IMR-90 (cell line): ENCODE data around the gene FAM168A. TPM values are rescaled to one million over a fixed set of nuclear protein-coding genes. Genes with fewer than 3 reads are reported as not detected.

Experiments used
- ATAC-seq: fragments of 200-7000 bp; cut with Tn5 transposase; 2 replicates; pipeline ENCODE4 v1.9.1; 2020; ENCODE audit warnings: low read depth, mild to moderate bottlenecking, moderate library complexity
- BruUV-seq: library from RNA; stranded (reverse); fragments of 400-500 nt; replicated peaks from 2 replicates; lab custom pipeline; 2021; lab: Mats Ljungman, UMichigan
- CTCF ChIA-PET: fragments of 300-600 bp; formaldehyde crosslinking; extraction: SDS; loops from one replicate; lab custom pipeline; 2021; ENCODE audit warnings: antibody characterized with exemption; lab: Yijun Ruan, JAX
- POLR2A ChIA-PET: fragments of 300-600 bp; sonication (Branson Sonifier 250); formaldehyde crosslinking; loops from one replicate; lab custom pipeline; 2022; ENCODE audit warnings: antibody characterized with exemption; ENCODE audit not compliant: unreplicated experiment; lab: Charles Lee
- DNase-seq: peaks from one replicate; pipeline ENCODE4 v3.0.0; 2013
- H2AFZ ChIP-seq: replicated peaks from 2 replicates; pipeline ENCODE3; 2013; ENCODE audit warnings: low read length, mild to moderate bottlenecking; ENCODE audit not compliant: poor library complexity
- H2AK5ac ChIP-seq: 2 replicates; pipeline ENCODE4 v1.6.1; 2013; ENCODE audit warnings: low read depth, low read length, inconsistent platforms
- H2AK9ac ChIP-seq: replicated peaks from 2 replicates; pipeline ENCODE3; 2013; ENCODE audit warnings: mild to moderate bottlenecking, low read depth, low read length, moderate library complexity; ENCODE audit not compliant: poor library complexity
- H2BK120ac ChIP-seq: 2 replicates; pipeline ENCODE4 v1.6.1; 2013; ENCODE audit warnings: low read depth, low read length, inconsistent platforms
- H2BK15ac ChIP-seq: 3 replicates; pipeline ENCODE4 v1.6.1; 2013; ENCODE audit warnings: low read depth, low read length, inconsistent platforms
- H2BK20ac ChIP-seq: 2 replicates; pipeline ENCODE4 v1.6.1; 2013; ENCODE audit warnings: low read depth, mild to moderate bottlenecking, inconsistent platforms, low read length, moderate library complexity
- H2BK5ac ChIP-seq: 2 replicates; pipeline ENCODE4 v1.6.1; 2013; ENCODE audit warnings: mild to moderate bottlenecking, low read depth, low read length, inconsistent platforms; ENCODE audit not compliant: poor library complexity, severe bottlenecking
- H3K14ac ChIP-seq: replicated peaks from 2 replicates; pipeline ENCODE4 v1.6.1; 2013; ENCODE audit warnings: low read depth, low read length, inconsistent platforms
- H3K18ac ChIP-seq: 2 replicates; pipeline ENCODE4 v1.6.1; 2013; ENCODE audit warnings: low read depth, low read length, control low read depth
- H3K23ac ChIP-seq: 2 replicates; pipeline ENCODE4 v1.6.1; 2013; ENCODE audit warnings: low read depth, low read length, inconsistent platforms
- H3K27ac ChIP-seq: 2 replicates; pipeline ENCODE4 v1.5.1; 2013; ENCODE audit warnings: mild to moderate bottlenecking, control low read depth, low read length; ENCODE audit not compliant: insufficient read depth
- H3K27me3 ChIP-seq: 2 replicates; pipeline ENCODE4 v1.6.1; 2013; ENCODE audit warnings: low read length; ENCODE audit not compliant: control insufficient read depth, insufficient read depth
- H3K36me3 ChIP-seq: 2 replicates; pipeline ENCODE4 v1.6.1; 2013; ENCODE audit warnings: low read length, mixed read lengths; ENCODE audit not compliant: control insufficient read depth, insufficient read depth
- H3K4ac ChIP-seq: 2 replicates; pipeline ENCODE4 v1.6.1; 2013; ENCODE audit warnings: low read depth, low read length, inconsistent platforms
- H3K4me1 ChIP-seq: 2 replicates; pipeline ENCODE4 v1.6.1; 2013; ENCODE audit warnings: low read length, mixed read lengths; ENCODE audit not compliant: control insufficient read depth, insufficient read depth
- H3K4me2 ChIP-seq: 2 replicates; pipeline ENCODE4 v1.6.1; 2013; ENCODE audit warnings: low read depth, mild to moderate bottlenecking, control low read depth, low read length, moderate library complexity
- H3K4me3 ChIP-seq: 2 replicates; pipeline ENCODE4 v1.5.1; 2013; ENCODE audit warnings: low read depth, mild to moderate bottlenecking, control low read depth, low read length, moderate library complexity; ENCODE audit not compliant: insufficient read depth
- H3K56ac ChIP-seq: 2 replicates; pipeline ENCODE4 v1.6.1; 2013; ENCODE audit warnings: low read length, inconsistent platforms; ENCODE audit not compliant: insufficient read depth; ENCODE audit errors: extremely low read depth
- H3K79me1 ChIP-seq, 2 experiments: 2 replicates each; pipeline ENCODE4 v1.6.1; 2013; ENCODE audit warnings: low read length in 2 of 2, inconsistent platforms in 1 of 2, low read depth in 1 of 2
- H3K9ac ChIP-seq: 2 replicates; pipeline ENCODE4 v1.6.1; 2013; ENCODE audit warnings: low read depth, low read length, control low read depth
- H3K9me1 ChIP-seq: 2 replicates; pipeline ENCODE4 v1.6.1; 2013; ENCODE audit warnings: low read length, inconsistent platforms; ENCODE audit not compliant: insufficient read depth
- H3K9me3 ChIP-seq: 2 replicates; pipeline ENCODE4 v1.6.1; 2013; ENCODE audit warnings: low read length; ENCODE audit not compliant: control insufficient read depth, insufficient read depth
- H4K20me1 ChIP-seq: 2 replicates; pipeline ENCODE4 v1.6.1; 2013; ENCODE audit warnings: low read length, inconsistent platforms; ENCODE audit not compliant: insufficient read depth
- H4K5ac ChIP-seq: 2 replicates; pipeline ENCODE4 v1.6.1; 2013; ENCODE audit warnings: mild to moderate bottlenecking, low read depth, low read length, control low read depth
- H4K8ac ChIP-seq, 2 experiments: 2 replicates each; pipeline ENCODE4 v1.6.1; 2013; ENCODE audit warnings: low read depth in 2 of 2, low read length in 2 of 2, control low read depth in 1 of 2, inconsistent platforms in 1 of 2
- H4K91ac ChIP-seq: 2 replicates; pipeline ENCODE4 v1.6.1; 2013; ENCODE audit warnings: low read depth, low read length, inconsistent platforms; ENCODE audit not compliant: insufficient read depth
- BHLHE40 ChIP-seq: fragments of 150-350 bp; IDR thresholded peaks from 2 replicates; pipeline ENCODE4 v1.6.1; 2016; ENCODE audit warnings: mild to moderate bottlenecking, low read depth, low read length
- CEBPB ChIP-seq: IDR thresholded peaks from 2 replicates; pipeline ENCODE4 v1.6.1; 2012; ENCODE audit warnings: low read depth, low read length, improper control_type of control experiment
- CHD1 ChIP-seq: IDR thresholded peaks from 2 replicates; pipeline ENCODE4 v1.6.1; 2012; ENCODE audit warnings: low read depth, low read length, improper control_type of control experiment
- ELK1 ChIP-seq: fragments of 150-350 bp; IDR thresholded peaks from 2 replicates; pipeline ENCODE4 v1.6.1; 2016; ENCODE audit warnings: low read depth, mild to moderate bottlenecking, low read length, moderate library complexity, borderline replicate concordance
- FOS ChIP-seq: fragments of 150-350 bp; IDR thresholded peaks from 2 replicates; pipeline ENCODE4 v1.6.1; 2016; ENCODE audit warnings: low read depth, low read length
- MAFK ChIP-seq: IDR thresholded peaks from 2 replicates; pipeline ENCODE4 v1.6.1; 2012; ENCODE audit warnings: low read depth, low read length, improper control_type of control experiment
- MAZ ChIP-seq: IDR thresholded peaks from 2 replicates; pipeline ENCODE4 v1.6.1; 2012; ENCODE audit warnings: low read depth, mild to moderate bottlenecking, low read length, improper control_type of control experiment, moderate library complexity, borderline replicate concordance
- MXI1 ChIP-seq: IDR thresholded peaks from 2 replicates; pipeline ENCODE4 v1.6.1; 2012; ENCODE audit warnings: low read depth, mild to moderate bottlenecking, low read length, moderate library complexity, borderline replicate concordance
- NFE2L2 ChIP-seq: fragments of 150-350 bp; IDR thresholded peaks from 2 replicates; pipeline ENCODE4 v1.6.1; 2016; ENCODE audit warnings: low read depth, mild to moderate bottlenecking, low read length
- POLR2A ChIP-seq: IDR thresholded peaks from 2 replicates; pipeline ENCODE4 v1.6.1; 2012; ENCODE audit warnings: mild to moderate bottlenecking, low read depth, low read length
- RAD21 ChIP-seq: IDR thresholded peaks from 2 replicates; pipeline ENCODE4 v1.6.1; 2012; ENCODE audit warnings: low read length, improper control_type of control experiment
- RCOR1 ChIP-seq: IDR thresholded peaks from 2 replicates; pipeline ENCODE4 v1.6.1; 2012; ENCODE audit warnings: mild to moderate bottlenecking, low read length, improper control_type of control experiment; ENCODE audit not compliant: insufficient replicate concordance
- RFX5 ChIP-seq: IDR thresholded peaks from 2 replicates; pipeline ENCODE4 v1.8.0; 2012; ENCODE audit warnings: low read depth, mild to moderate bottlenecking, low read length, moderate library complexity
- SMC3 ChIP-seq: fragments of 150-350 bp; IDR thresholded peaks from 2 replicates; pipeline ENCODE4 v1.6.1; 2016; ENCODE audit warnings: low read depth, mild to moderate bottlenecking, antibody characterized with exemption, low read length, moderate library complexity
- USF2 ChIP-seq: fragments of 150-350 bp; IDR thresholded peaks from 2 replicates; pipeline ENCODE4 v1.6.1; 2017; ENCODE audit warnings: mild to moderate bottlenecking, antibody characterized with exemption, low read length, low read depth
- dilution Hi-C: fragments of 300-500 bp; cut with HindIII; formaldehyde crosslinking; loops from one replicate; pipeline ENCODE4 v1.14.3; 2018; ENCODE audit warnings: low sequenced_read_pairs; ENCODE audit not compliant: unreplicated experiment
- in situ Hi-C: fragments of 300-500 bp; cut with MboI; formaldehyde crosslinking; loops from 3 replicates; pipeline ENCODE4 v1.14.3; 2019; ENCODE audit warnings: low sequenced_read_pairs, inconsistent platforms, mixed read lengths
- intact Hi-C: fragments of 100-400 bp; cut with micrococcal nuclease; formaldehyde crosslinking; loops from 2 replicates; pipeline ENCODE4 v1.10.0; 2022
- polyA plus RNA-seq, 3 experiments: library from polyadenylated mRNA; depleted of rRNA; stranded (reverse); fragments of >200 nt; gene quantifications; 2 replicates each; pipeline ENCODE4 v1.2.3, GENCODE V29; 2012; ENCODE audit warnings: low replicate concordance in 1 of 3
- total RNA-seq: library from RNA; depleted of rRNA; stranded (reverse); fragments of >200 nt; gene quantifications from 2 replicates; pipeline ENCODE4 v1.2.3, GENCODE V29; 2012
- TF ChIP-seq, protein P1 (sequence below): conservative IDR thresholded peaks from 2 replicates; pipeline ENCODE4 v1.5.1; 2012; ENCODE audit warnings: mild to moderate bottlenecking, low read depth, low read length, improper control_type of control experiment

Gene FAM168A
- total and polyA plus RNA-seq, 2 of the 4 experiments (the other 2 are of a cell fraction): 13.1 to 22.8 TPM

GRCh38 chr11:73445980-73446379 is 151.9 kb downstream of the FAM168A start:
- H3K27ac ChIP-seq: no peak overlapping the region
- no peak overlapping the region for H2BK20ac ChIP-seq
- no TSS peak for BruUV-seq
- ChIA-PET CTCF (no interaction called here), POLR2A (no interaction called here)
- intact Hi-C loops: no loop called here
- TF ChIP-seq MAZ: no peak
- TF ChIP-seq ELK1: no peak
- TF ChIP-seq FOS: no peak
- no peak for TF ChIP-seq MAFK
- TF ChIP-seq SMC3: no peak
- no peak for TF ChIP-seq CHD1
- TF ChIP-seq POLR2A: no peak
- TF ChIP-seq USF2: no peak
- no peak for TF ChIP-seq NFE2L2
- TF ChIP-seq, protein P1, sequence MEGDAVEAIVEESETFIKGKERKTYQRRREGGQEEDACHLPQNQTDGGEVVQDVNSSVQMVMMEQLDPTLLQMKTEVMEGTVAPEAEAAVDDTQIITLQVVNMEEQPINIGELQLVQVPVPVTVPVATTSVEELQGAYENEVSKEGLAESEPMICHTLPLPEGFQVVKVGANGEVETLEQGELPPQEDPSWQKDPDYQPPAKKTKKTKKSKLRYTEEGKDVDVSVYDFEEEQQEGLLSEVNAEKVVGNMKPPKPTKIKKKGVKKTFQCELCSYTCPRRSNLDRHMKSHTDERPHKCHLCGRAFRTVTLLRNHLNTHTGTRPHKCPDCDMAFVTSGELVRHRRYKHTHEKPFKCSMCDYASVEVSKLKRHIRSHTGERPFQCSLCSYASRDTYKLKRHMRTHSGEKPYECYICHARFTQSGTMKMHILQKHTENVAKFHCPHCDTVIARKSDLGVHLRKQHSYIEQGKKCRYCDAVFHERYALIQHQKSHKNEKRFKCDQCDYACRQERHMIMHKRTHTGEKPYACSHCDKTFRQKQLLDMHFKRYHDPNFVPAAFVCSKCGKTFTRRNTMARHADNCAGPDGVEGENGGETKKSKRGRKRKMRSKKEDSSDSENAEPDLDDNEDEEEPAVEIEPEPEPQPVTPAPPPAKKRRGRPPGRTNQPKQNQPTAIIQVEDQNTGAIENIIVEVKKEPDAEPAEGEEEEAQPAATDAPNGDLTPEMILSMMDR: no peak
- TF ChIP-seq RFX5: no peak
- no peak for TF ChIP-seq RCOR1
- TF ChIP-seq RAD21: no peak
- TF ChIP-seq MXI1: no peak
- no peak for TF ChIP-seq BHLHE40
- no peak for TF ChIP-seq CEBPB
- no peak overlapping the region for H2BK5ac ChIP-seq
- no peak overlapping the region for H3K4ac ChIP-seq
- no peaks in the 10 kb centered on the region for H3K36me3 ChIP-seq
- no peak overlapping the region for H3K4me2 ChIP-seq
- H3K4me1 ChIP-seq: no peaks in the 10 kb centered on the region
- no peak overlapping the region for H4K8ac ChIP-seq
- no peak overlapping the region for H3K9ac ChIP-seq
- no peak for DNase-seq
- no peak overlapping the region for H3K18ac ChIP-seq
- no peak for ATAC-seq
- 0 out of 2 replicates have a peak, but pooled peaks cover 4% of the 10 kb centered on the region for H3K9me1 ChIP-seq
- H4K5ac ChIP-seq: no peak overlapping the region
- no peak overlapping the region for H3K56ac ChIP-seq
- no peak overlapping the region for H2AFZ ChIP-seq
- H3K9me3 ChIP-seq: no peaks in the 10 kb centered on the region
- no peaks in the 10 kb centered on the region for H4K20me1 ChIP-seq
- H4K91ac ChIP-seq: no peak overlapping the region
- H2BK120ac ChIP-seq: no peak overlapping the region
- dilution Hi-C loops: no loop called here
- no peak overlapping the region for H3K23ac ChIP-seq
- H3K4me3 ChIP-seq: no peak overlapping the region
- H2AK9ac ChIP-seq: no peak overlapping the region
- H3K14ac ChIP-seq: no peak overlapping the region
- H3K79me1 ChIP-seq: peaks cover 7 to 8% of the 10 kb centered on the region in 2 experiments; a peak in 3 of 4 replicates
- in situ Hi-C loops: no loop called here
- H3K27me3 ChIP-seq: no peaks in the 10 kb centered on the region
- no peak overlapping the region for H2BK15ac ChIP-seq
- H2AK5ac ChIP-seq: no peak overlapping the region
